HL-60 (cell line): ENCODE measurements around the gene MED13L.

Experiments used
- REST ChIP-seq: IDR thresholded peaks from 2 replicates; pipeline ENCODE4 v1.6.1; 2012; ENCODE audit warnings: low read depth; ENCODE audit not compliant: insufficient replicate concordance
- TF ChIP-seq, protein P1 (sequence below): IDR thresholded peaks from one replicate; pipeline ENCODE4 v1.5.1; 2011; ENCODE audit warnings: low read length, control low read depth, inconsistent platforms; ENCODE audit not compliant: insufficient read depth

DNA sequence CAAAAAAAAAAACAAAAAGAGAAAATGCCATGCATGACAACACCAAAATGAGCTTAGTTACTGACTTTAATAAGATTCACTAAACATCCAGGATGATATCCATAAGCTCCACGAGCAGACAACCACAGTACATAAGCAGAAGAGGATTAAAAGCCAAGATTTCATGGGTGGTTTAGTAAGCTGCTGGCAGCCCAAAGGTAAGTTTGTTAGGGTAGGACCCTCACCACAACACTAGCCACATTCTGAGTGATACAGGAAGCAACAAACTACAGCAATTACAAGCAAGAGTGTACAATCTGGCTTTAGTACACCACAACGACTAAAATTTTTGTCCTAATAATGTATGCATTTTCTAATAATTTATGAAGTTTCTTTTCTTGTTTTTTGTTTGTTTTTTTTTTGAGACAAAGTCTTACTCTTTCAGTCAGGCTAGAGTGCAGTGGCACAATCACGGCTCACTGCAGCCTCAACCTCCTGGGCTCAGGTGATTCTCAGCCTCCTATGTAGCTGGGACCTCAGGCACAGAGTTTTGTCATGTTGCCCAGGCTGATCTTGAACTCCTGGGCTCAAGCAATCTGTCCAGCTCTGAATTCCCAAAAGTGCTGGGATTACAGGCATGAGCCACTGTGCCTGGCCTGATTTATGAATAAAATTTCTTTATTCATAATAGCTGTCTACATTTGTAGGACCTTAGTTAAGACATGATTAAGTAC is 221.4 kb downstream of the MED13L start:
- TF ChIP-seq, protein P1, sequence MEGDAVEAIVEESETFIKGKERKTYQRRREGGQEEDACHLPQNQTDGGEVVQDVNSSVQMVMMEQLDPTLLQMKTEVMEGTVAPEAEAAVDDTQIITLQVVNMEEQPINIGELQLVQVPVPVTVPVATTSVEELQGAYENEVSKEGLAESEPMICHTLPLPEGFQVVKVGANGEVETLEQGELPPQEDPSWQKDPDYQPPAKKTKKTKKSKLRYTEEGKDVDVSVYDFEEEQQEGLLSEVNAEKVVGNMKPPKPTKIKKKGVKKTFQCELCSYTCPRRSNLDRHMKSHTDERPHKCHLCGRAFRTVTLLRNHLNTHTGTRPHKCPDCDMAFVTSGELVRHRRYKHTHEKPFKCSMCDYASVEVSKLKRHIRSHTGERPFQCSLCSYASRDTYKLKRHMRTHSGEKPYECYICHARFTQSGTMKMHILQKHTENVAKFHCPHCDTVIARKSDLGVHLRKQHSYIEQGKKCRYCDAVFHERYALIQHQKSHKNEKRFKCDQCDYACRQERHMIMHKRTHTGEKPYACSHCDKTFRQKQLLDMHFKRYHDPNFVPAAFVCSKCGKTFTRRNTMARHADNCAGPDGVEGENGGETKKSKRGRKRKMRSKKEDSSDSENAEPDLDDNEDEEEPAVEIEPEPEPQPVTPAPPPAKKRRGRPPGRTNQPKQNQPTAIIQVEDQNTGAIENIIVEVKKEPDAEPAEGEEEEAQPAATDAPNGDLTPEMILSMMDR: no peak
- TF ChIP-seq REST: no peak
